ENCODE results near the gene NOA1.
"Not testable (repeated sequence)": the region's sequence is repeated elsewhere in the genome, so short reads cannot be mapped to it uniquely, and the experiment has no call there.

The NOA1 gene

DNA sequence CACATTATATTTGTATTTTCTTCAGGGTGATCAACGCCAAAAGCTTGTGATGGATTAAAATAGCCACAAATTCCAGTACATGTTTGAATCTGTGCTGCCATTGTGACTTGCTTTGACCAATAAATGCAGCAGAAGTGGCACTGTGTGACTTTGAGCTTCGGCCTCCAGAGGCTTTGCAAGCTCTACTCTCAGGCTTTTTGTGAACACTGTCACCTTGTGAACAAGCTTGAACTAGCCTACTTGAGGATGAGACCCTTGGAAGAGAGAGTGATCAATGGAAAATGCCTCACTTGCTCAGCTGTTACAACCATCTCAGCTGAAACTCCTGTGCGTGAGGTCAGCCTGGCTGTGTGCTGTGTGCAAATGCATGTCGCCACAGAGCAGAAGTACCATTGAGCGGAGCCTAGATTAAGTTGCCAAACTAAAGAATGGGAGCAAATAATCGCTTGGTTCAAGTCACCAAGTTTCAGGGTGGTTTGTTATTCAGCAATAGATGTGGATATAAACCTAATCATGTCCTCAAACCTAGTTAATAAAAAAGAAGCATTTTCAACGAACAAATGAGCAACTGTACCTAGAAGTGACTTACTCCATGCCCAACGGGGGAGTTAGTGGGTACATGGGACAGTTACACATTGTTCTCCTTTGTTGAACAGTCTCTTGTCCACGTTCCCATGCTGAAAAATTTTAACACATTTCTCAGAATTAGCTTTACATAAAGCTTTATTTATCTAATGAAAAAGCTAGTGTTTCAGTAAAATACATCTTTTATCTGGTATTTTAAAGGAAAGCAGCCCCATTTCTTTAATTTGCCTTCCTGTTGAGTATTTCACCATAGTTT is 23.5 kb downstream of the NOA1 start:
- DNase-seq, result no peak

DNA sequence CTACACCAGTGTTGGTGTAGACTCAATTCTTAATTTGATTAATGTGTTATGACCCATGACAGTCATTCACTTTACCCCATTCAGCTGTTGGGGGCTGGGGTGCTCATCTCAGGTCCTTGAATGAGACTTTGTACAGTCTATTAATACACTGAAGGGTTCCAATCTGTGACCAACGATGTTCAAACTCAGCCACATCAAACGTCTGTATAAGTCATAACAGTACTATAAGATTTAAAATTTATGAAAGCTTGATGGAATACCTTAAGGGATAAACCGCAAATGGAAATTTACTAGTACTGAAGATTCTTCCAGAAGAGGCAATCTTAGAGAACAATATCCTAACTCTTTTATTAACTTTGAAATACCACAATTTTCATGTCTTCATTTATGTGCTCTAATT is 36.0 kb downstream of the NOA1 start:
- DNase-seq, result no peak

DNA sequence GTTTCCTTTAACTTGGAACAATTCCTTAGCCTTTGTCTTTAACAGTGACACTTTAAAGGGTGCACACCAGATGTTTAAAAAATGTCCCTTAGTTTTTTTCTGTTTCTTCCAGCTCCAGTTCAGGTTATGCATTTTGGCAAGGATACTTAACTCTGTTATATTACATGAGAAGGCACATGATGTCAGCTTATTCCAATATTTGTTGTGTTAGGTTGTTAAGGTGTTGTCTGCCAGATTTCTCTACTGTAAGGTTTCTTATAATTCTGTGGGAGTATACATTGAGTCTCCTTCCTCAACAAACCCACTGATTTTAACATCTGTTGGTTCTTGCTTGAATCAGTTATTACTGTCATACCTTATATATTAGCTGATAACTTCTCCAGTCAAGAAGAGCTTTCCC is 36.4 kb downstream of the NOA1 start:
- no peak for DNase-seq

DNA sequence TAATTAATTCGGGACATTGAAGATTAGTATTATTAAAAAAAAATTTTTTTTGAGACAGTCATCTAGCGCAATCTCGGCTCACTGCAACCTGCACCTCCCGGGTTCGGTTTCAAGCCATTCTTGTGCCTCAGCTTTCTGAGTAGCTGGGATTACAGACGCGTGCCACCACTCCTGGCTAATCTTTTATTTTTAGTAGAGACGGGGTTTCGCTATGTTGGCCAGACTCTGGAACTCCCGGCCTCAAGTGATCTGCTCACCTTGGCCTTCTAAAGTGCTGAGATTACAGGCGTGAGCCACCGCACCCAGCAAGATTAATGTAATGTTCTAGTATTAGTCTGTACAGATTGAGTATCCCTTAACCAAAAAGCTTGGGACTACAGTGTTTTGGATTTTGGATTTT is 37.0 kb downstream of the NOA1 start:
- DNase-seq, result no peak

DNA sequence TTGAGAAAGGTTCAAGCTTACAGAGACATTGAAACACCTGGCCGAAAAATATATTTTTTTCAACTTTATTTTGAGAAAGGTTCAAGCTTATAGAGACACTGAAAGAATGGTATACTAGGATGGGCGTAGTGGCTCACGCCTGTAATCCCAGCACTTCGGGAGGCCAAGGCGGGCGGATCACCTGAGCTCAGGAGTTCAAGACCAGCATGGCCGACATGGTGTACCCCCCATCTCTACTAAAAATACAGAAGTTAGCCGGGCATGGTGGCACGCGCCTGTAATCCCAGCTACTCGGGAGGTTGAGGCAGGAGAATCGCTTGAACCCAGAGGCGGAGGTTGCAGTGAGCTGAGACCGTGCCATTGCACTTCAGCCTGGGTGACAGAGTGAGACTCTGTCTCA is 37.6 kb downstream of the NOA1 start:
- DNase-seq, result not testable (repeated sequence)

DNA sequence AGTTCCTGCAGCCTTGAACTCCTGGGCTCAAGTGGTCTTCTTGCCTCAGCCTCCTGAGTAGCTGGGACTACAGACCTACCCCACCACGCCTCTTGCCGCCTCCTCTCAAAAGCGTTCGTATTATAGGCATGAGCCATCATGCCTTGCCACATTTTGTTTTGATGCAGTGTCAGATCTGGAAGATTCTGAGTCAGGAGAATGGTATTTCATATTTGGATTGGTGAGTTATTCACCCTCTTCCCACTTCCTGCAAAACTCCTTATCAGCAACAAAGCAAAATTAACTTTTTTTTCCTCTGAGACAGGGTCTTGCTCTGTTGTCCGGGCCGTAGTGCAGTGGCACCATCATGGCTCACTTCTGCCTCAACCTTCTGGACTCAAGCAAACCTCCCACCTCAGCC is 40.1 kb downstream of the NOA1 start:
- no peak for DNase-seq

DNA sequence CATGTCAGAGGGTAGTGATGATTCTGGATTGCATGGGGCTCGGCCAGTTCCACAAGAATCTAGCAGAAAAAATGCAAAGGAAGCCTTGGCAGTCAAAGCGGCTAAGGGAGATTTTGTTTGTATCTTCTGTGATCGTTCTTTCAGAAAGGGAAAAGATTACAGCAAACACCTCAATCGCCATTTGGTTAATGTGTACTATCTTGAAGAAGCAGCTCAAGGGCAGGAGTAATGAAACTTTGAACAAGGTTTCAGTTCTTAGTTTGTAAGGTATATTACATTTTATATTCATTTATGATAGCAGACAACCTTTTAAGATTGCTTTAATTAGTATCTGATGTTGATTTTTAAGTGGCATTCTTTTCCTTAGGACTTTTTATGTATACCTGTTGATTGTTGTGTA is 45.5 kb downstream of the NOA1 start:
- no peak for DNase-seq

DNA sequence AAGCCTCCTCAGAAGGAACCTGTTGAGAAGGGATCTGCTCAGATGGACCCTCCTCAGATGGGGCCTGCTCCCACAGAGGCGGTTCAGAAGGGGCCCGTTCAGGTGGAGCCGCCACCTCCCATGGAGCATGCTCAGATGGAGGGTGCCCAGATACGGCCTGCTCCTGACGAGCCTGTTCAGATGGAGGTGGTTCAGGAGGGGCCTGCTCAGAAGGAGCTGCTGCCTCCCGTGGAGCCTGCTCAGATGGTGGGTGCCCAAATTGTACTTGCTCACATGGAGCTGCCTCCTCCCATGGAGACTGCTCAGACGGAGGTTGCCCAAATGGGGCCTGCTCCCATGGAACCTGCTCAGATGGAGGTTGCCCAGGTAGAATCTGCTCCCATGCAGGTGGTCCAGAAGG is 46.8 kb downstream of the NOA1 start:
- no peak for DNase-seq

DNA sequence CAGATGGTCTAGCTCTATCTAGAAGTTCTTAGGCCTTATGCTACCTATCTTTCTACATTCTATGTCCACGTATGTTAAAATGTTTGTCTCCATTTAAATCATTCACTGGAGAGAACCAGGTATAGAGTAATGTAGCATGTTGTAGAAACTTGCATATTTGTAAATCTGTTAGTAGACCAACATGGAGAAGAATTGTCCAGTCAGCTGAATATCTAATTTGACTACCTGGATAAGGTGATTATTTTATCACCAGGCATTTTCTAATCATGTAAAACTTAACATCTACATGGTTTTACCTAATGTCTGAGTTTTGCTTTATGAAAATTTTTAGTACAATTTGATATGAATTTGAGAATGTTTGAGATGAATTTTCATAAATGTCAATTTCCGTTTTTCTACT is 50.2 kb downstream of the NOA1 start:
- DNase-seq, result no peak

DNA sequence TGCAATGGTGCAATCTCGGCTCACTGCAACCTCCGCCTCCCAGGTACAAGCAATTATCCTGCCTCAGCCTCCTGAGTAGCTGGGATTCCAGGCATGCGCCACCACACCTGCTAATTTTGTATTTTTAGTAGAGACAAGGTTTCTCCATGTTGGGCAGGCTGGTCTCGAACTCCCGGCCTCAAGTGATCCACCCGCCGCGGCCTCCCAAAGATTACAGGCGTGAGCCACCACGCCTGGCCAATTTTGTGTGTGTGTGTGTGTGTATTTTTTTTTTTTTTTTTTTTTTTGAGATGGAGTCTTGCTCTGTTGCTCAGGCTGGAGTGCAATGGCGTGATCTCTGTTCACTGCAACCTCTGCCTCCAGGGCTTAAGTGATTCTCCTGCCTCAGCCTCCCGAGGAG is 62.4 kb downstream of the NOA1 start:
- not testable (repeated sequence) for DNase-seq

DNA sequence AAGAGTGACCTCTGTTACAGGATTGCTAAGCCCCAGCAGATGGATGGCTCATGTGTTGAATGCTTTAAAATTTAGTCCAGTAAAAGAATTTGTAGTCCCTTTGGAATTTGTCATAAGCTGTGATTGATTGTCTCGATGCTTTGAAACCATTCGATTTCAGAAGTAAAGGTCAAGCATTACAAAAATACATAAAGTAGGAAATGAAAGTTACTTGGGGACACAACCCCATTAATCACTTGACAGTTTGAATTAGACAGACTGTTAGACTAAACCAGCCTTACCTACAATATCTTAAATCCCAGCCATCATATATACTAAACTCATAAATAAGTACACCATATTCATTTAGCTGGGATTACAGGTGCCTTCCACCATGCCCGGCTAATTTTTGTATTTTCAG is 63.1 kb downstream of the NOA1 start:
- DNase-seq, result no peak
